Neuronal stem cell (in vitro differentiated cells): ENCODE results near the gene UBXN1.

Experiments
- DNase-seq: peaks from one replicate; pipeline ENCODE4 v3.0.0-alpha.2; 2013; ENCODE audit warnings: low spot score
- H2AFZ ChIP-seq: one replicate; pipeline ENCODE4 v1.6.1; 2013; ENCODE audit warnings: mild to moderate bottlenecking, low read length, inconsistent platforms
- H2AK5ac ChIP-seq: 2 replicates; pipeline ENCODE4 v1.6.1; 2013; ENCODE audit warnings: low read depth, mild to moderate bottlenecking, inconsistent platforms, low read length, moderate library complexity, mixed read lengths
- H2BK120ac ChIP-seq: 2 replicates; pipeline ENCODE4 v1.6.1; 2013; ENCODE audit warnings: low read depth, mild to moderate bottlenecking, inconsistent platforms, low read length, moderate library complexity, mixed read lengths
- H2BK12ac ChIP-seq: one replicate; pipeline ENCODE4 v1.6.1; 2013; ENCODE audit warnings: low read length, inconsistent platforms
- H2BK15ac ChIP-seq: 2 replicates; pipeline ENCODE4 v1.6.1; 2013; ENCODE audit warnings: mild to moderate bottlenecking, low read length, inconsistent platforms, mixed read lengths
- H2BK5ac ChIP-seq: one replicate; pipeline ENCODE4 v1.6.1; 2013; ENCODE audit warnings: inconsistent platforms, mild to moderate bottlenecking, low read length, moderate library complexity
- H3K14ac ChIP-seq: one replicate; pipeline ENCODE4 v1.6.1; 2013; ENCODE audit warnings: low read length, inconsistent platforms
- H3K18ac ChIP-seq: 2 replicates; pipeline ENCODE4 v1.6.1; 2013; ENCODE audit warnings: low read length, inconsistent platforms
- H3K23ac ChIP-seq: 2 replicates; pipeline ENCODE4 v1.6.1; 2013; ENCODE audit warnings: low read depth, mild to moderate bottlenecking, mixed read lengths, low read length, inconsistent platforms; ENCODE audit not compliant: poor library complexity
- H3K27ac ChIP-seq: replicated peaks from 3 replicates; pipeline ENCODE4 v1.5.1; 2013; ENCODE audit warnings: low read length, inconsistent platforms
- H3K27me3 ChIP-seq, 3 experiments: 2 replicates each; pipeline ENCODE4 v1.6.1; 2013; ENCODE audit warnings: low read length in 3 of 3, mild to moderate bottlenecking in 2 of 3, inconsistent platforms in 1 of 3, low read depth in 1 of 3, mixed read lengths in 1 of 3, moderate library complexity in 1 of 3; ENCODE audit not compliant: control insufficient read depth in 3 of 3, insufficient read depth in 3 of 3
- H3K36me3 ChIP-seq, 2 donors: replicated peaks in 1 of 2; 2 replicates each; pipeline ENCODE4 v1.6.1; 2013; ENCODE audit warnings: low read length in 2 of 2; ENCODE audit not compliant: control insufficient read depth in 2 of 2, insufficient read depth in 2 of 2
- H3K4ac ChIP-seq: 2 replicates; pipeline ENCODE4 v1.6.1; 2013; ENCODE audit warnings: inconsistent platforms, mild to moderate bottlenecking, low read length, moderate library complexity
- H3K4me1 ChIP-seq, 2 donors: 1 replicate in 1 of 2; 2 replicates in 1 of 2; pipeline ENCODE4 v1.6.1; 2013; ENCODE audit warnings: low read length in 2 of 2, low read depth in 1 of 2; ENCODE audit not compliant: control insufficient read depth in 2 of 2, insufficient read depth in 1 of 2
- H3K4me2 ChIP-seq: one replicate; pipeline ENCODE4 v1.6.1; 2013; ENCODE audit warnings: mild to moderate bottlenecking, low read length, inconsistent platforms; ENCODE audit not compliant: insufficient read depth, poor library complexity, severe bottlenecking
- H3K4me3 ChIP-seq, 2 donors: 2 replicates each; pipeline ENCODE4 v1.5.1; 2013; ENCODE audit warnings: low read length in 2 of 2, mild to moderate bottlenecking in 2 of 2, inconsistent platforms in 1 of 2, moderate library complexity in 1 of 2
- H3K79me1 ChIP-seq: one replicate; pipeline ENCODE4 v1.6.1; 2013; ENCODE audit warnings: low read depth, mild to moderate bottlenecking, inconsistent platforms, low read length, moderate library complexity
- H3K9ac ChIP-seq: one replicate; pipeline ENCODE4 v1.6.1; 2013; ENCODE audit warnings: mild to moderate bottlenecking, low read depth, low read length, inconsistent platforms; ENCODE audit not compliant: poor library complexity
- H3K9me3 ChIP-seq, 2 donors: replicated peaks in 1 of 2; 2 replicates each; pipeline versions ENCODE3 to v1.6.1; 2013; ENCODE audit warnings: low read length in 2 of 2, mild to moderate bottlenecking in 2 of 2, inconsistent platforms in 1 of 2, low read depth in 1 of 2, mixed read lengths in 1 of 2, moderate library complexity in 1 of 2; ENCODE audit not compliant: control insufficient read depth in 2 of 2, insufficient read depth in 1 of 2
- H4K8ac ChIP-seq: one replicate; pipeline ENCODE4 v1.6.1; 2013; ENCODE audit warnings: low read depth, mild to moderate bottlenecking, inconsistent platforms, low read length, moderate library complexity
- H4K91ac ChIP-seq: one replicate; pipeline ENCODE4 v1.6.1; 2013; ENCODE audit warnings: low read length, low read depth, mild to moderate bottlenecking, inconsistent platforms; ENCODE audit not compliant: poor library complexity
- WGBS, 2 donors: extraction: QIAGEN DNeasy Blood & Tissue Kit; methylation state at CpG; one replicate each; pipeline ENCODE4 v1.1.7; 2013; ENCODE audit warnings: missing lambda C conversion rate in 2 of 2, mixed read lengths in 1 of 2; ENCODE audit not compliant: insufficient read length in 2 of 2, insufficient replicate concordance in 1 of 2; ENCODE audit errors: extremely low coverage in 2 of 2; 5-methylcytosine and 5-hydroxymethylcytosine counted together

UBXN1 gene

DNA sequence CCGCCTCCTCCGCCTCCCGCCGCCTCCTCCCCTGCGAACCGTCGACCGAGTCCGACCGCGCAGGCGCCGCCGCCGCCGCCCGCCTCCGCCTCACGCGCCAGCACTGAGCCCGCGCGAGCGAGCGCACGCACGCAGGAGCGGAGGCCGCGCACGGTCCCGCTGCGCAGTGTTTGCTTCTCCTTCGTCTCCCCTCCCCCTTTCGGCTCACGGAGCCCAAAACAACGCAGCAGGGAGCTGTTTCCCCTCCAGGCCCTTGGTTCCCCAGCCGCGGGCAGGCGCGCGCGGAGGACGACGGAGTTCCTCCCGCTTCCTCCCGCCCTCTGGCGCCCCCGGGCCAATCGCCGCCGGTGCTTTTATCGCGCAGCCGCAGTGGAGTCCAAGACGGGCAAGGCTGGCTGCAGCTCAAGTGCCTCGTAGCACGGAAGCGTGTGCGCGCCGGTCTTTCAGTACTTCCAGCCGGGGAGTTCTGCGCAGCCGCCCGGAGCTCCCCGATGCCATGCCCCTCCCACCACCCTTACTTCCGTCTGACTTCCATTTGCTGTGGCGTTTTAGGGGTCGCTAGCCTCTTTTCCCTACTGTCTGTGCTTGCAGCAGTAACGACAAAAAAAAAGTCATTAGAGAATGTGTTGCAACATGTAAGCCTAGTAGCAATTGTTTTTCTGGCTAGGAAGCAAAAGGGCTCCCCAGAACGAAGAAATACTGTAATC, 48.4 kb upstream of the UBXN1 start, which contains the start of gene HNRNPUL2:
Gene HNRNPUL2, minus strand, starts transcription at position 293 of the 707 bp plus-strand sequence. CDS start 301 bp downstream, outside the sequence.
- Histone ChIP-seq H2AK5ac (peak within 1 kb of the TSS; percentile 85), H3K4ac (peak within 1 kb of the TSS; percentile 87), H3K9me3 (no peaks in the 10 kb centered on the region), H3K23ac (peak within 1 kb of the TSS; percentile 97), H3K27me3 (no peaks in the 10 kb centered on the region), H2BK5ac (peak within 1 kb of the TSS; percentile 89), H3K79me1 (peaks cover 4% of the 10 kb centered on the region), H2BK120ac (peak within 1 kb of the TSS; percentile 73), H3K9ac (peak within 1 kb of the TSS; percentile 100), H3K4me3 (peak within 1 kb of the TSS; percentile 92 to 96), H2BK15ac (peak within 1 kb of the TSS; percentile 71), H3K14ac (peak within 1 kb of the TSS; percentile 100), H3K4me1 (peaks cover 0 to 18% of the 10 kb centered on the region in 2 donors), H2AFZ (peak within 1 kb of the TSS; percentile 90), H4K91ac (no peak within 1 kb of the TSS), H3K27ac (peak within 1 kb of the TSS; percentile 100), H4K8ac (peak within 1 kb of the TSS; percentile 100), H3K18ac (peak within 1 kb of the TSS; percentile 100), H3K36me3 (peaks cover 20 to 55% of the 10 kb centered on the region in 2 donors), H2BK12ac (peak within 1 kb of the TSS; percentile 97), H3K4me2 (peak within 1 kb of the TSS; percentile 99)
- no CpG with 5 or more reads among the region's 72 CpGs for WGBS, 2 donors
- DNase-seq, result peak; percentile 99

DNA sequence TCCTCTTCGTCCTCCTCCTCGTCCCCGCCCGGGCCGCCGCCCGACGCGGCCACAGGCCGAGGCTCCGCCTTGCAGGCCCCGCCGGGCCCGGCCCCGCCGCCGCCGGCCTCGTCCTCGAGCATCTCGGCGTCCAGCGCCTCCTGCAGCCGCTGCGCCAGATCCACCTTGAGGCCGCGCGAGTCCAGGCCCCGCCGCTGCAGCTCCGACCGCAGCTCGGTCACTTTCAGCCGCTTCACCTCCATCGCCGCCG, 48.0 kb upstream of the UBXN1 start:
- peak overlapping the region; percentile 92 to 96 for H3K4me3 ChIP-seq
- no peaks in the 10 kb centered on the region for H3K27me3 ChIP-seq
- H2BK15ac ChIP-seq, result peak overlapping the region; percentile 71
- no peaks in the 10 kb centered on the region for H3K9me3 ChIP-seq
- H2AK5ac ChIP-seq, result peak overlapping the region; percentile 81
- peaks cover 4% of the 10 kb centered on the region for H3K79me1 ChIP-seq
- no peak overlapping the region for H2BK12ac ChIP-seq
- peak overlapping the region; percentile 99 for H3K18ac ChIP-seq
- H2BK120ac ChIP-seq, result peak overlapping the region; percentile 73
- H2AFZ ChIP-seq, result peak overlapping the region; percentile 81
- DNase-seq, result no peak
- H3K14ac ChIP-seq, result peak overlapping the region; percentile 87
- H3K4ac ChIP-seq, result no peak overlapping the region
- H2BK5ac ChIP-seq, result peak overlapping the region; percentile 89
- peak overlapping the region; percentile 100 for H3K9ac ChIP-seq
- no CpG with 5 or more reads among the region's 37 CpGs for WGBS, 2 donors
- peaks cover 24 to 58% of the 10 kb centered on the region in 2 donors for H3K36me3 ChIP-seq
- H3K27ac ChIP-seq, result peak overlapping the region; percentile 100
- peak overlapping the region; percentile 99 for H3K4me2 ChIP-seq
- no peak overlapping the region for H4K8ac ChIP-seq
- H4K91ac ChIP-seq, result no peak overlapping the region
- H3K4me1 ChIP-seq, result peaks cover 0 to 18% of the 10 kb centered on the region in 2 donors
- peak overlapping the region; percentile 97 for H3K23ac ChIP-seq

DNA sequence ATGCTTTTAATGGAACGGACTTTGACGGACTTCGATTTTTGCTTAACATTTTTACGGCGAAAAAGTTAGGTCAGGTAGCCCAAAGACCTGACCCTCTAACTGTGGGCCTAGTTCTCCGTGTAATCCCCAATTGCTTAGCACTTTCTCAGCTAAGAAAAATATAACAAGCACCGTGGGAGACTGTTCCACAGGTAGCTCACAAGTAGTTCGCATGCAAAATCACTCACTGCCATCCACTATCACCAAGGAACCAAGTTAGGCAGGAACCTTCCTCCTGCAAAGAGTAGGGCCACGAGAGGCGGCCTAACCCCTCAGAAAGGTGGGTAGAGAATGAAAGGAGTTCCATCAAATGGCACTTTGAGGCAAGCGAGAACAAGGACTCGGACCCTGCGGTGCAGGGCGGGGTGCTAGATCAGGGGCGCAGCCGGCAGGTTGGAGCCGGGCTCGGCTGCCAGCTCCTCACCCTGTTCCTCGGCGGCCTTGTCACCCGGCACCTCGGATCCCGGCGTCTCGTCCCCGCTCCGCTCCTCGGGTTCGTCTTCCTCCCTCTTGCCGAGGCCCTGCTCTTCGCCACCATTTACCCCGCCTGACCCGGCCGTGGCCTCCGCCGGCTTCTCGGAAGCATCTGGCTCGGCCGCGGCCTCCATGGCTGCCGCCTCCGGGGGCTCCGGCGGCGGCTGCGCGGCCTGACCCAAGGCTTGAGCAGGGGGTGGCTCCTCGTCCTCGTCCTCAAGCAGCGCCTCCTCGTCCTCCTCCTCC, 47.5 kb upstream of the UBXN1 start:
- Histone ChIP-seq H3K18ac (peak overlapping the region; percentile 99), H2BK12ac (no peak overlapping the region), H2AFZ (peak overlapping the region; percentile 81), H3K4me2 (peak overlapping the region; percentile 99), H3K4ac (no peak overlapping the region), H3K4me3 (peak overlapping the region; percentile 92 to 96), H3K27me3 (no peaks in the 10 kb centered on the region), H3K36me3 (peaks cover 25 to 61% of the 10 kb centered on the region in 2 donors), H3K9ac (peak overlapping the region; percentile 100), H3K79me1 (peaks cover 3% of the 10 kb centered on the region), H3K4me1 (peaks cover 0 to 18% of the 10 kb centered on the region in 2 donors), H2BK5ac (peak overlapping the region; percentile 89), H3K23ac (peak overlapping the region; percentile 97), H2AK5ac (peak overlapping the region; percentile 81), H2BK120ac (peak overlapping the region; percentile 73), H4K8ac (no peak overlapping the region), H2BK15ac (no peak overlapping the region), H3K9me3 (no peaks in the 10 kb centered on the region), H3K14ac (peak overlapping the region; percentile 87), H4K91ac (no peak overlapping the region), H3K27ac (peak overlapping the region; percentile 100)
- DNase-seq, result no peak
- no CpG with 5 or more reads among the region's 51 CpGs for WGBS, 2 donors

GRCh38 chr11:62725646-62726045, 46.8 kb upstream of the UBXN1 start:
- Histone ChIP-seq H2AK5ac (no peak overlapping the region), H3K36me3 (peaks cover 24 to 63% of the 10 kb centered on the region in 2 donors)

More at GRCh38 chr11:62725646-62726045, 46.8 kb upstream of the UBXN1 start:
- WGBS, 2 donors, result no CpG with 5 or more reads among the region's 7 CpGs
- H3K18ac ChIP-seq, result no peak overlapping the region
- no peaks in the 10 kb centered on the region for H3K9me3 ChIP-seq
- no peak overlapping the region for H4K8ac ChIP-seq
- H3K27ac ChIP-seq, result no peak overlapping the region
- peak overlapping the region; percentile 92 to 96 for H3K4me3 ChIP-seq
- H2BK120ac ChIP-seq, result no peak overlapping the region
- H3K4me2 ChIP-seq, result peak overlapping the region; percentile 99
- no peak overlapping the region for H3K14ac ChIP-seq
- H2BK5ac ChIP-seq, result no peak overlapping the region
- no peak overlapping the region for H3K23ac ChIP-seq
- no peaks in the 10 kb centered on the region for H3K27me3 ChIP-seq
- H2BK15ac ChIP-seq, result no peak overlapping the region
- H3K79me1 ChIP-seq, result no peaks in the 10 kb centered on the region
- no peak overlapping the region for H3K4ac ChIP-seq
- peaks cover 0 to 18% of the 10 kb centered on the region in 2 donors for H3K4me1 ChIP-seq
- H2AFZ ChIP-seq, result no peak overlapping the region
- H4K91ac ChIP-seq, result no peak overlapping the region
- H2BK12ac ChIP-seq, result no peak overlapping the region
- no peak overlapping the region for H3K9ac ChIP-seq
- no peak for DNase-seq
